HL-60/S4 treated with phorbol 12-myristate 13-acetate at 8.2 ng/mL for 4 days and 3 days (cell line): ENCODE measurements around the gene PCYOX1L.

Experiments used
- in situ Hi-C: fragments of 300-500 bp; cut with MboI; formaldehyde crosslinking; loops from 2 replicates; pipeline ENCODE4 v1.15.0; 2022; ENCODE audit warnings: low sequenced_read_pairs

Gene PCYOX1L

GRCh38 chr5:149357370-149358293 is at the start of gene PCYOX1L:
PCYOX1L (plus strand) TSS chr5:149358046; CDS start chr5:149358069, 23 bp downstream.
- in situ Hi-C loops: loop anchor here (25.0 kb wide), 1 partner anchor 205 kb away; the partner anchor contains the start of gene CSNK1A1

GRCh38 chr5:149309354-149309753 is 48.5 kb upstream of the PCYOX1L start:
- in situ Hi-C loops: no loop called here

GRCh38 chr5:149310488-149310887 is 47.4 kb upstream of the PCYOX1L start:
- in situ Hi-C loops: no loop called here

GRCh38 chr5:149310947-149311658 is 46.7 kb upstream of the PCYOX1L start:
- in situ Hi-C loops: no loop called here

GRCh38 chr5:149313151-149313841 is 44.5 kb upstream of the PCYOX1L start:
- in situ Hi-C loops: no loop called here

GRCh38 chr5:149314571-149315111 is 43.2 kb upstream of the PCYOX1L start:
- in situ Hi-C loops: no loop called here

GRCh38 chr5:149315753-149316152 is 42.1 kb upstream of the PCYOX1L start:
- in situ Hi-C loops: no loop called here

- in situ Hi-C loops: no loop called here
Measured at GRCh38 chr5:149317281-149318048, 40.4 kb upstream of the PCYOX1L start.

GRCh38 chr5:149319174-149319573 is 38.7 kb upstream of the PCYOX1L start:
- in situ Hi-C loops: no loop called here

- in situ Hi-C loops: loop anchor here (5.0 kb wide), 1 partner anchor 51 kb away; no protein-coding TSS in a partner anchor
Measured at GRCh38 chr5:149320791-149321330, 37.0 kb upstream of the PCYOX1L start.

GRCh38 chr5:149322518-149322917 is 35.3 kb upstream of the PCYOX1L start:
- in situ Hi-C loops: loop anchor here (5.0 kb wide), 1 partner anchor 50 kb away; no protein-coding TSS in a partner anchor

GRCh38 chr5:149323210-149323609 is 34.6 kb upstream of the PCYOX1L start:
- in situ Hi-C loops: loop anchor here (5.0 kb wide), 1 partner anchor 49 kb away; no protein-coding TSS in a partner anchor

- in situ Hi-C loops: loop anchor here (5.0 kb wide), 1 partner anchor 49 kb away; no protein-coding TSS in a partner anchor
Measured at GRCh38 chr5:149323621-149324205, 34.1 kb upstream of the PCYOX1L start.

GRCh38 chr5:149324641-149325040 is 33.2 kb upstream of the PCYOX1L start:
- in situ Hi-C loops: loop anchor here (5.0 kb wide), 1 partner anchor 48 kb away; no protein-coding TSS in a partner anchor

- in situ Hi-C loops: no loop called here
Measured at GRCh38 chr5:149325166-149325735, 32.6 kb upstream of the PCYOX1L start.

GRCh38 chr5:149325894-149326293 is 32.0 kb upstream of the PCYOX1L start:
- in situ Hi-C loops: no loop called here

- in situ Hi-C loops: no loop called here
Measured at GRCh38 chr5:149326611-149327010, 31.2 kb upstream of the PCYOX1L start.

- in situ Hi-C loops: no loop called here
Measured at GRCh38 chr5:149328177-149328576, 29.7 kb upstream of the PCYOX1L start.
